IMR-90 (cell line): ENCODE results near the gene CHRNB1. TPM values are rescaled to one million over a fixed set of nuclear protein-coding genes. Genes with fewer than 3 reads are reported as not detected.

ENCODE experiments used
- ATAC-seq: fragments of 200-7000 bp; cut with Tn5 transposase; 2 replicates; pipeline ENCODE4 v1.9.1; 2020; ENCODE audit warnings: low read depth, mild to moderate bottlenecking, moderate library complexity
- BruUV-seq: library from RNA; stranded (reverse); fragments of 400-500 nt; replicated peaks from 2 replicates; lab custom pipeline; 2021; lab: Mats Ljungman, UMichigan
- CTCF ChIA-PET: fragments of 300-600 bp; formaldehyde crosslinking; extraction: SDS; loops from one replicate; lab custom pipeline; 2021; ENCODE audit warnings: antibody characterized with exemption; lab: Yijun Ruan, JAX
- POLR2A ChIA-PET: fragments of 300-600 bp; sonication (Branson Sonifier 250); formaldehyde crosslinking; loops from one replicate; lab custom pipeline; 2022; ENCODE audit warnings: antibody characterized with exemption; ENCODE audit not compliant: unreplicated experiment; lab: Charles Lee
- DNase-seq: peaks from one replicate; pipeline ENCODE4 v3.0.0; 2013
- H2AFZ ChIP-seq: replicated peaks from 2 replicates; pipeline ENCODE3; 2013; ENCODE audit warnings: low read length, mild to moderate bottlenecking; ENCODE audit not compliant: poor library complexity
- H2AK5ac ChIP-seq: 2 replicates; pipeline ENCODE4 v1.6.1; 2013; ENCODE audit warnings: low read depth, low read length, inconsistent platforms
- H2AK9ac ChIP-seq: replicated peaks from 2 replicates; pipeline ENCODE3; 2013; ENCODE audit warnings: mild to moderate bottlenecking, low read depth, low read length, moderate library complexity; ENCODE audit not compliant: poor library complexity
- H2BK120ac ChIP-seq: 2 replicates; pipeline ENCODE4 v1.6.1; 2013; ENCODE audit warnings: low read depth, low read length, inconsistent platforms
- H2BK15ac ChIP-seq: 3 replicates; pipeline ENCODE4 v1.6.1; 2013; ENCODE audit warnings: low read depth, low read length, inconsistent platforms
- H2BK20ac ChIP-seq: 2 replicates; pipeline ENCODE4 v1.6.1; 2013; ENCODE audit warnings: low read depth, mild to moderate bottlenecking, inconsistent platforms, low read length, moderate library complexity
- H2BK5ac ChIP-seq: 2 replicates; pipeline ENCODE4 v1.6.1; 2013; ENCODE audit warnings: mild to moderate bottlenecking, low read depth, low read length, inconsistent platforms; ENCODE audit not compliant: poor library complexity, severe bottlenecking
- H3K14ac ChIP-seq: replicated peaks from 2 replicates; pipeline ENCODE4 v1.6.1; 2013; ENCODE audit warnings: low read depth, low read length, inconsistent platforms
- H3K18ac ChIP-seq: 2 replicates; pipeline ENCODE4 v1.6.1; 2013; ENCODE audit warnings: low read depth, low read length, control low read depth
- H3K23ac ChIP-seq: 2 replicates; pipeline ENCODE4 v1.6.1; 2013; ENCODE audit warnings: low read depth, low read length, inconsistent platforms
- H3K27ac ChIP-seq: 2 replicates; pipeline ENCODE4 v1.5.1; 2013; ENCODE audit warnings: mild to moderate bottlenecking, control low read depth, low read length; ENCODE audit not compliant: insufficient read depth
- H3K27me3 ChIP-seq: 2 replicates; pipeline ENCODE4 v1.6.1; 2013; ENCODE audit warnings: low read length; ENCODE audit not compliant: control insufficient read depth, insufficient read depth
- H3K36me3 ChIP-seq: 2 replicates; pipeline ENCODE4 v1.6.1; 2013; ENCODE audit warnings: low read length, mixed read lengths; ENCODE audit not compliant: control insufficient read depth, insufficient read depth
- H3K4ac ChIP-seq: 2 replicates; pipeline ENCODE4 v1.6.1; 2013; ENCODE audit warnings: low read depth, low read length, inconsistent platforms
- H3K4me1 ChIP-seq: 2 replicates; pipeline ENCODE4 v1.6.1; 2013; ENCODE audit warnings: low read length, mixed read lengths; ENCODE audit not compliant: control insufficient read depth, insufficient read depth
- H3K4me2 ChIP-seq: 2 replicates; pipeline ENCODE4 v1.6.1; 2013; ENCODE audit warnings: low read depth, mild to moderate bottlenecking, control low read depth, low read length, moderate library complexity
- H3K4me3 ChIP-seq: 2 replicates; pipeline ENCODE4 v1.5.1; 2013; ENCODE audit warnings: low read depth, mild to moderate bottlenecking, control low read depth, low read length, moderate library complexity; ENCODE audit not compliant: insufficient read depth
- H3K56ac ChIP-seq: 2 replicates; pipeline ENCODE4 v1.6.1; 2013; ENCODE audit warnings: low read length, inconsistent platforms; ENCODE audit not compliant: insufficient read depth; ENCODE audit errors: extremely low read depth
- H3K79me1 ChIP-seq, 2 experiments: 2 replicates each; pipeline ENCODE4 v1.6.1; 2013; ENCODE audit warnings: low read length in 2 of 2, inconsistent platforms in 1 of 2, low read depth in 1 of 2
- H3K9ac ChIP-seq: 2 replicates; pipeline ENCODE4 v1.6.1; 2013; ENCODE audit warnings: low read depth, low read length, control low read depth
- H3K9me1 ChIP-seq: 2 replicates; pipeline ENCODE4 v1.6.1; 2013; ENCODE audit warnings: low read length, inconsistent platforms; ENCODE audit not compliant: insufficient read depth
- H3K9me3 ChIP-seq: 2 replicates; pipeline ENCODE4 v1.6.1; 2013; ENCODE audit warnings: low read length; ENCODE audit not compliant: control insufficient read depth, insufficient read depth
- H4K20me1 ChIP-seq: 2 replicates; pipeline ENCODE4 v1.6.1; 2013; ENCODE audit warnings: low read length, inconsistent platforms; ENCODE audit not compliant: insufficient read depth
- H4K5ac ChIP-seq: 2 replicates; pipeline ENCODE4 v1.6.1; 2013; ENCODE audit warnings: mild to moderate bottlenecking, low read depth, low read length, control low read depth
- H4K8ac ChIP-seq, 2 experiments: 2 replicates each; pipeline ENCODE4 v1.6.1; 2013; ENCODE audit warnings: low read depth in 2 of 2, low read length in 2 of 2, control low read depth in 1 of 2, inconsistent platforms in 1 of 2
- H4K91ac ChIP-seq: 2 replicates; pipeline ENCODE4 v1.6.1; 2013; ENCODE audit warnings: low read depth, low read length, inconsistent platforms; ENCODE audit not compliant: insufficient read depth
- BHLHE40 ChIP-seq: fragments of 150-350 bp; IDR thresholded peaks from 2 replicates; pipeline ENCODE4 v1.6.1; 2016; ENCODE audit warnings: mild to moderate bottlenecking, low read depth, low read length
- CEBPB ChIP-seq: IDR thresholded peaks from 2 replicates; pipeline ENCODE4 v1.6.1; 2012; ENCODE audit warnings: low read depth, low read length, improper control_type of control experiment
- MAFK ChIP-seq: IDR thresholded peaks from 2 replicates; pipeline ENCODE4 v1.6.1; 2012; ENCODE audit warnings: low read depth, low read length, improper control_type of control experiment
- MAZ ChIP-seq: IDR thresholded peaks from 2 replicates; pipeline ENCODE4 v1.6.1; 2012; ENCODE audit warnings: low read depth, mild to moderate bottlenecking, low read length, improper control_type of control experiment, moderate library complexity, borderline replicate concordance
- NFE2L2 ChIP-seq: fragments of 150-350 bp; IDR thresholded peaks from 2 replicates; pipeline ENCODE4 v1.6.1; 2016; ENCODE audit warnings: low read depth, mild to moderate bottlenecking, low read length
- RAD21 ChIP-seq: IDR thresholded peaks from 2 replicates; pipeline ENCODE4 v1.6.1; 2012; ENCODE audit warnings: low read length, improper control_type of control experiment
- RFX5 ChIP-seq: IDR thresholded peaks from 2 replicates; pipeline ENCODE4 v1.8.0; 2012; ENCODE audit warnings: low read depth, mild to moderate bottlenecking, low read length, moderate library complexity
- SMC3 ChIP-seq: fragments of 150-350 bp; IDR thresholded peaks from 2 replicates; pipeline ENCODE4 v1.6.1; 2016; ENCODE audit warnings: low read depth, mild to moderate bottlenecking, antibody characterized with exemption, low read length, moderate library complexity
- WGBS, 2 experiments: methylation state at CpG; one replicate each; pipeline versions ENCODE4 v1.1.5 to v1.1.7; 2013; ENCODE audit warnings: missing lambda C conversion rate in 2 of 2; ENCODE audit not compliant: insufficient read length in 1 of 2; ENCODE audit errors: extremely low coverage in 2 of 2; 5-methylcytosine and 5-hydroxymethylcytosine counted together
- dilution Hi-C: fragments of 300-500 bp; cut with HindIII; formaldehyde crosslinking; loops from one replicate; pipeline ENCODE4 v1.14.3; 2018; ENCODE audit warnings: low sequenced_read_pairs; ENCODE audit not compliant: unreplicated experiment
- in situ Hi-C: fragments of 300-500 bp; cut with MboI; formaldehyde crosslinking; loops from 3 replicates; pipeline ENCODE4 v1.14.3; 2019; ENCODE audit warnings: low sequenced_read_pairs, inconsistent platforms, mixed read lengths
- intact Hi-C: fragments of 100-400 bp; cut with micrococcal nuclease; formaldehyde crosslinking; loops from 2 replicates; pipeline ENCODE4 v1.10.0; 2022
- polyA plus RNA-seq, 3 experiments: library from polyadenylated mRNA; depleted of rRNA; stranded (reverse); fragments of >200 nt; gene quantifications; 2 replicates each; pipeline ENCODE4 v1.2.3, GENCODE V29; 2012; ENCODE audit warnings: low replicate concordance in 1 of 3
- total RNA-seq: library from RNA; depleted of rRNA; stranded (reverse); fragments of >200 nt; gene quantifications from 2 replicates; pipeline ENCODE4 v1.2.3, GENCODE V29; 2012
- TF ChIP-seq, protein P1 (sequence below): fragments of 150-350 bp; IDR thresholded peaks from 2 replicates; pipeline ENCODE4 v1.6.1; 2016; ENCODE audit warnings: low read depth, mild to moderate bottlenecking, low read length, moderate library complexity, borderline replicate concordance
- TF ChIP-seq, protein P2 (sequence below): conservative IDR thresholded peaks from 2 replicates; pipeline ENCODE4 v1.5.1; 2012; ENCODE audit warnings: mild to moderate bottlenecking, low read depth, low read length, improper control_type of control experiment

CHRNB1 gene
- total and polyA plus RNA-seq, 2 of the 4 experiments (the other 2 are of a cell fraction): 4.3 to 6.0 TPM

GRCh38 chr17:7414837-7415236 lies 30.0 kb upstream of the CHRNB1 start:
- Histone ChIP-seq H4K91ac (no peak overlapping the region), H4K8ac (no peak overlapping the region), H3K4me1 (peaks cover 4% of the 10 kb centered on the region; the same call in 1 of the 2 replicates), H3K79me1 (no peaks in the 10 kb centered on the region; a peak in 1 of 4 replicates), H3K4me3 (no peak overlapping the region), H3K18ac (no peak overlapping the region), H3K14ac (no peak overlapping the region), H2AK5ac (no peak overlapping the region), H3K9me3 (no peaks in the 10 kb centered on the region), H3K27me3 (no peaks in the 10 kb centered on the region), H3K9ac (no peak overlapping the region), H3K27ac (no peak overlapping the region), H3K4me2 (no peak overlapping the region), H2BK15ac (no peak overlapping the region), H3K9me1 (peaks cover 4% of the 10 kb centered on the region; the same call in 1 of the 2 replicates), H4K5ac (no peak overlapping the region), H3K4ac (no peak overlapping the region), H3K36me3 (peaks cover 39% of the 10 kb centered on the region), H3K56ac (no peak overlapping the region), H3K23ac (no peak overlapping the region), H2BK5ac (no peak overlapping the region), H2BK20ac (no peak overlapping the region), H2BK120ac (no peak overlapping the region), H2AK9ac (no peak overlapping the region), H4K20me1 (peaks cover 7% of the 10 kb centered on the region; the same call in 1 of the 2 replicates), H2AFZ (no peak overlapping the region)
- ChIA-PET POLR2A (no interaction called here), CTCF (no interaction called here)
- DNase-seq (no peak), ATAC-seq (no peak)
- TF ChIP-seq MAFK (no peak), NFE2L2 (no peak), SMC3 (no peak), RFX5 (no peak), BHLHE40 (no peak), MAZ (no peak), CEBPB (no peak), RAD21 (no peak)
- TF ChIP-seq, protein P1, sequence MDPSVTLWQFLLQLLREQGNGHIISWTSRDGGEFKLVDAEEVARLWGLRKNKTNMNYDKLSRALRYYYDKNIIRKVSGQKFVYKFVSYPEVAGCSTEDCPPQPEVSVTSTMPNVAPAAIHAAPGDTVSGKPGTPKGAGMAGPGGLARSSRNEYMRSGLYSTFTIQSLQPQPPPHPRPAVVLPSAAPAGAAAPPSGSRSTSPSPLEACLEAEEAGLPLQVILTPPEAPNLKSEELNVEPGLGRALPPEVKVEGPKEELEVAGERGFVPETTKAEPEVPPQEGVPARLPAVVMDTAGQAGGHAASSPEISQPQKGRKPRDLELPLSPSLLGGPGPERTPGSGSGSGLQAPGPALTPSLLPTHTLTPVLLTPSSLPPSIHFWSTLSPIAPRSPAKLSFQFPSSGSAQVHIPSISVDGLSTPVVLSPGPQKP: no peak
- TF ChIP-seq, protein P2, sequence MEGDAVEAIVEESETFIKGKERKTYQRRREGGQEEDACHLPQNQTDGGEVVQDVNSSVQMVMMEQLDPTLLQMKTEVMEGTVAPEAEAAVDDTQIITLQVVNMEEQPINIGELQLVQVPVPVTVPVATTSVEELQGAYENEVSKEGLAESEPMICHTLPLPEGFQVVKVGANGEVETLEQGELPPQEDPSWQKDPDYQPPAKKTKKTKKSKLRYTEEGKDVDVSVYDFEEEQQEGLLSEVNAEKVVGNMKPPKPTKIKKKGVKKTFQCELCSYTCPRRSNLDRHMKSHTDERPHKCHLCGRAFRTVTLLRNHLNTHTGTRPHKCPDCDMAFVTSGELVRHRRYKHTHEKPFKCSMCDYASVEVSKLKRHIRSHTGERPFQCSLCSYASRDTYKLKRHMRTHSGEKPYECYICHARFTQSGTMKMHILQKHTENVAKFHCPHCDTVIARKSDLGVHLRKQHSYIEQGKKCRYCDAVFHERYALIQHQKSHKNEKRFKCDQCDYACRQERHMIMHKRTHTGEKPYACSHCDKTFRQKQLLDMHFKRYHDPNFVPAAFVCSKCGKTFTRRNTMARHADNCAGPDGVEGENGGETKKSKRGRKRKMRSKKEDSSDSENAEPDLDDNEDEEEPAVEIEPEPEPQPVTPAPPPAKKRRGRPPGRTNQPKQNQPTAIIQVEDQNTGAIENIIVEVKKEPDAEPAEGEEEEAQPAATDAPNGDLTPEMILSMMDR: no peak
- dilution Hi-C loops: no loop called here
- intact Hi-C loops: no loop called here
- BruUV-seq: no TSS peak
- 86% methylated on average over 5 of the region's 14 CpGs; no CpG with 5 or more reads in 1 of the 2 experiments for WGBS, 2 experiments
- in situ Hi-C loops: no loop called here
